ENCODE results near the gene RB1.
A peak's percentile ranks its signal among the peaks of the same experiment; 100 is the strongest.
"Not testable (repeated sequence)": the region's sequence is repeated elsewhere in the genome, so short reads cannot be mapped to it uniquely, and the experiment has no call there.

The RB1 gene

DNA sequence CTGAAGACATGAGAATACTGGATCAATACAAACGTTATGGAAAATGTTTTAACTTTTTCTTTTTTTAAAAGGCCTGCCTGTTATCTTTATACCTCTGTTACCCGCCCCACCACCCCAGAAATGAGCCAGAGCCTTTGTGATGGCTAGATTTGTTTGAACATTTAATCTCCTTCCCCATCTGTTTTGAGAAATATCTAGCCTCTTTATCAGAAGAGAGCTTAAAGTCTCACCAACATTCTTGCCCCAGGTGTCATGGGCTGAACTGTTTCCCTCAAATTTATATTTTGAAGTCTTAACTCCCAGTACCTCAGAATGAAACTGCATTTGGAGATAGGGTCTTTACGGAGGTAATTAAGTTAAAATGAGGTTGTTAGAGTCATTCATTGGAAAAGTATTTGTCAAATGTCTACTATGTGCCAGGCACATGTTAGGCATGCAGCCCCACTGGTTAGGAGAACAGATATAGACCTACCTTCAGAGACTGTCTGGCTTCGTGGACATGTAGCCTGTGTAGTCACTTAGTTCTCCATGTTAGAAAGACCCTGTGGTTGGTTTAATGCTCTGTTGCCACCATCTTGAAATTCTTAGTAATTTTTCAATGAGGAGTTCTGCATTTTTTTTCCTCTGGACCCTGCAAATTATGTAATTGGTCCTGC is 6.3 kb upstream of the RB1 start:
- DNase-seq (ENCODE audit: low spot score): no peak

DNA sequence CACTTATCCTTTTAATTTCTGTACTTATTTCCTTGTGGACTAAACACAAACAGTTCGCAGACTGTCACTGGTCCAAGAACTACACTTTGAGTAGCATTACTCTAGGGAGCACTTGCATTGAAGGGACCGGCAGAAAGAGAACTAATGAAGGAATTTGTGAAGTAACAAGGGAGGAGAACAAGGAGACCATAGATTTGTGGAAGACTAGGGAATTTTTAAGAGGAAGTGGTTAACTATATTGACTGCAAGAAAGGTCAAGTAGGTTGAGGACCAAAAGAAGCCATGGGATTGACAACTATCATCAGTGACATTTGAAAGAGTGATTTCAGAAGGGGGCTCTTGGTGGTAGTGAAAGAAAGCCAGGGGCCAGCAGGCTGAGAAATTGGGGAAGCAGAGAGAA is 4.0 kb upstream of the RB1 start:
- DNase-seq (ENCODE audit: low spot score): no peak

DNA sequence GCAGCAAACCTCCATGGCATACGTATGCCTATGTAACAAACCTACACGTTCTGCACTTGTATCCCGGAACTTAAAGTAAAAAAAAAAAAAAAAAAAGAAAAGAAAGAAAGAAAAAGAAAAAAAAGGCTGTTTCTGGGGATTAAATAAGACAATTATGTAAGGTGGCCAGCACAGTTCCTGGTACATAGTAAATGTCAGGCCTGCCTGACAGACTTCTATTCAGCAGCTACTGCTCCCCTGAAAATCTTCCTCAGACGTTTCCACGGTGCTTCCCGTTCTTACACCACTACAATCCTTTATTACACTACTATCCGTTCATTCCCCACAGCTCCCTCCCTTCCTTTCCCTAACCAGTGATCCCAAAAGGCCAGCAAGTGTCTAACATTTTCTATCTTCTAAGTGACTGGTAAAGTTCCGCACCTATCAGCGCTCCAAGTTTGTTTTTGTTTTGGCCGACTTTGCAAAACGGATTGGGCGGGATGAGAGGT is 636 bp upstream of the RB1 start:
- peak; percentile 12 for DNase-seq (ENCODE audit: low spot score)

- DNase-seq (ENCODE audit: low spot score): no peak
Measured at GRCh38 chr13:48304143-48304876, 759 bp downstream of the RB1 start.

- no peak for DNase-seq (ENCODE audit: low spot score)
Measured at GRCh38 chr13:48311223-48311622, 7.7 kb downstream of the RB1 start.

- DNase-seq (ENCODE audit: low spot score): no peak
Measured at GRCh38 chr13:48315969-48316650, 12.6 kb downstream of the RB1 start.

DNA sequence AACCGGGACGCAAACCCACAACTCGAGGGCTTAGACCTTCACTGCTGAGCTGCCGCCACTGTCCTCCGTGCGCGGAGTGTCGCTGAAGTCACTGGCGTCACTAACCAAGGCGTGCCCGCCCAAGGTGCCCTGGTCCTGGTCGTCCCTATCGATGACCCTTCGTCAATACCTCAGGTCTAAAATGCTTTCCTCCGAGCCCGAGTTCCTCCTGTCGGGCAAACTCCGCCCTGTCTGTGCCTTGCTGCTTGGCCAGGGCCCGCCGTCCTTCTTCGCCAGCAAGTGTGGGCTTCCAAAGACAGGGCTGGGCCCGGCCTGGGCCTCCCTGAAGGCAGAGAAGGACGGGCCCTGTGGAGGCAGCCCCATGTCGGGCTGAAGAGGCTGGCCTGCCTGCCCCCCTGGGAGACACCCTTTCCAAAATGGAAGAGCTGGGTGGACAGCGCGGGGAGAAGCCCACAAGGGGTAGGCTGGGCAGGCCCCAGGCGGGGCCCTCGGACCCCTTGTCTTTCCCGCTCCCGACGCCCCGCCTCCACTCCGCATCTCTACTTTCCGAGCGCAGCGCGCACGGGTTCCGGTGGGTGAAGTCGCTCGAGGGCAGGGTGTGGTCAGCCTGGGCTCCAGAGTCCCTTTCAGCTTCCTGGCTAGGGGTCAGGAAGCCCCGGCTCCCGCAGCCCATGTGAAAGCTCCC is 13.4 kb downstream of the RB1 start:
- DNase-seq (ENCODE audit: low spot score): no peak

- no peak for DNase-seq (ENCODE audit: low spot score)
Measured at GRCh38 chr13:48317511-48318376, 14.2 kb downstream of the RB1 start.

DNA sequence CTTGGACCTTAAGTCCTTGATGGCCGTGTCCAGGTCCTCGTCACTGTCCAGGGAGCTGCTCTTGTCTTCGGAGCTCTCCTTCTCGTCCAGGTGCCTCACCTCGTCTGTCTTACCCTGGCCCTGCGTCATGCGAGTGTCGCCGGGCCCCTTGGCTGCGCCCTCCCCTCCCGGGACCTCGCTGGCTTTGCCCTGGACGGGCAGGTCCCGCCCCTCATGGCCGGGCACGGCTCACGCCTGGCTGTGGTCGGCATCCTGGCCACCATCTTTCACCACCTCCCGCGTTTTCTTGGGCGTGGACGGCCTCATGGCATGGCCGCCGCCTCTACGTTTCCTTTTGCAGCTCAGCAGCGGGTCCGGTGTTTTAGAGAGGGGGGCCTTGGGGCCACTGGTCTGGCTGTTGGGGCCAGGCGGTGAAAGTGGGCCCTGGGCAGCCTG is 14.8 kb downstream of the RB1 start:
- no peak for DNase-seq (ENCODE audit: low spot score)

DNA sequence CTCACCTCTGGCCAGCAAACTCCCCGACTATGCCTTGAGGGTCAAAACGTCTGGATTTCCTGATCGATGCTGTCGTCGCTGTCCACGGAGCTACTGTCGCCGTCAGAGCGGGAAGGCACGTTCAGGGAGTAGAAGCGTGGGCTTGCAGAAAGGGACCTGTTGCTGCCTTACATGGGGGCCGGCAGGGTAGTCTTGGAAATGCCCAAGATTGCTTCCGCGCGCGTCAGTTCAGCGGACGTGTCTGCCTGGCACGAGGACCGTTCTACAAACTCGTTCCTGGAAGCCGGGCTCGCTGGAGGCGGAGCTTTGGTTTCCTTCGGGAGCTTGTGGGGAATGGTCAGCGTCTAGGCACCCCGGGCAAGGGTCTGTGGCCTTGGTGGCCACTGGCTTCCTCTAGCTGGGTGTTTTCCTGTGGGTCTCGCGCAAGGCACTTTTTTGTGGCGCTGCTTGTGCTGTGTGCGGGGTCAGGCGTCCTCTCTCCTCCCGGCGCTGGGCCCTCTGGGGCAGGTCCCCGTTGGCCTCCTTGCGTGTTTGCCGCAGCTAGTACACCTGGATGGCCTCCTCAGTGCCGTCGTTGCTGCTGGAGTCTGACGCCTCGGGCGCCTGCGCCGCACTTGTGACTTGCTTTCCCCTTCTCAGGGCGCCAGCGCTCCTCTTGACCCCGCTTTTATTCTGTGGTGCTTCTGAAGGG is 15.4 kb downstream of the RB1 start:
- DNase-seq (ENCODE audit: low spot score): no peak

DNA sequence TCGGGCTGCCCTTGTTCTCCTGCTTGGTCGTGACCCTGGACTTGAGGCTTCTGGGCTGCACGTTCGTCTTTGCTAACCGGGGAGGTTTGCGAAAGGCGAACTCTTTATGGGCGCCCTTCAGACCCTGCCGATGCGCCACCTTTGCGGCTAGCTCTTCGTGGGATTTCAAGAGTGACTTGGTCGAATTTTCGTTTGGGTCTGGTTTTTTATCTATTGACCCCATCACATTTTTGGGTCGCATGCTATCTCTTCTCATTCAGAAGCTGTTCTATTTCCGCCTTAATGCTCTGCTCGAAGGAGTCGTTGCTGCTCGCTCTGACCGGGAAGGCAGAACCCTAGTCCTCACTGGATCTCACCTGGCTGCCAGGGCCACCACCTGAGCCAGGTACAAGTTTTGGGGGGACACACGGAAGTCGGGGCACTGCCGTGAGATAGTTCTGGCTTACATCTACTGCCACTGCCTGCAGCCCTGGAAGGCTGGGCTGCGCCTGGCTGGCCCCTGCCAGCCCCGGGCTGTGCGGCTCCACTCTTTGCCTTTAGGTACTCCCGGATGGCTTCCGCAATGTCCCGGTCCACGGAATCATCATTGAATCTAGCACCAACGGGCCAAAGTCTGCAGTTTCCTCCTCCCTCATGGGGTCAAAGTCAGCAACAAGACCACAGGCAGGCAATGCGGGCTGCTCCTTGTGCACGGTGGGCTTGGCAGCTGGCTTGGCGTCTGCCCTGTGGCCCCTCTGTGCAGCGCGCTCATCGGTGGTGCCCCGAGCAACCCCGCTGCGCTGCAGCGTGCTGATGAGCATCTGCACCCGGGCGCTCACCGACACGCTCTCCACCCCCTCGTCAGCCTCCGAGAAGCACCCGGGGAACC is 16.2 kb downstream of the RB1 start:
- no peak for DNase-seq (ENCODE audit: low spot score)

GRCh38 chr13:48320399-48320790 is 16.8 kb downstream of the RB1 start:
- no peak for DNase-seq (ENCODE audit: low spot score)

GRCh38 chr13:48320891-48321510 is 17.4 kb downstream of the RB1 start:
- DNase-seq (ENCODE audit: low spot score): no peak

GRCh38 chr13:48322294-48322693 is 18.7 kb downstream of the RB1 start:
- no peak for DNase-seq (ENCODE audit: low spot score)

DNA sequence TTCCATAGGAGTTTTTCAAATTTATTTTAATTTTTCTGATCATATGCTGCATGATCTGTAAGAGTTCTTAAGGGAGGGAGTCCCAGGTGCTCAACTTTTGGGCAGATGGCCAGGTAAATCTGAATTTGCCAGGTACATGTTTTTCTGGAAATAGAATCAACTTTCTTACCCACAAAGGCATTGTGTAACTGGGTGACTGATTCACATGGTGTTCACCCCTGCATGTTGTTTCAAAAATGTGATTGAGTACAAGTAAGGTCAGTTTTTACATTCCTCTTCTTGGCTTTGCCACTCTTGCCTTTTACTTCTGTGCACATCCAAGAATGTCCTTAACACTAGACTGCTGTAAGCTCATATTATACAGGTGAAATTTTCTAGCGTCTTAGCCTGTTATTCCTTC is 30.4 kb downstream of the RB1 start:
- DNase-seq (ENCODE audit: low spot score): no peak

GRCh38 chr13:48334534-48335127 is 31.1 kb downstream of the RB1 start:
- DNase-seq (ENCODE audit: low spot score): no peak

GRCh38 chr13:48339198-48339597 is 35.6 kb downstream of the RB1 start:
- DNase-seq (ENCODE audit: low spot score): not testable (repeated sequence)

- DNase-seq (ENCODE audit: low spot score): no peak
Measured at GRCh38 chr13:48344264-48344663, 40.7 kb downstream of the RB1 start.

- no peak for DNase-seq (ENCODE audit: low spot score)
Measured at GRCh38 chr13:48346583-48346982, 43.0 kb downstream of the RB1 start.

All from iPS-NIHi11 (cell line).